Measurements from ENCODE around the gene GAMT.

The GAMT gene

DNA sequence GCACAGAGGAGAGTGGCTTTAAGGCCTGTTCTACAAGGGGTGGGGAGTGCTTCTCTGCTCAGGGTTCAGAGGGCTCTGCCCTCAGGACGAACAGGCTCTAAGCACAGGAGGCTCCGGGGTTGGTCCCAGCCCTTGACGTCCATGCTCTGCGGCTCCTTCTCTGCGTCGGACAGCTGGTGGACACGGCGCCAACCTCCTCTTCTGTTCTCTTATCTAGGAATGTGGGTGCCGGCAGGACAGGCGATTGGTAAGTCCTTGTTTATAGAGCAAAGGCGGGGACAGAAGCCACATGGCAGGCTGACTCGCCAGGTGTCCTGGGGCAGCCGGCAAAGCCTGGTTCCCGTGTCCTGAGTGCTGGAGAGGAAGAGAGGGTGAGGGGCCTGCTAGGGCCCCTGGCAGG, 28.4 kb upstream of the GAMT start:
- H3K4me1 ChIP-seq (ENCODE audit: insufficient read depth, low read length), result peaks cover under 1% of the 10 kb centered on the region
- H3K9me3 ChIP-seq (ENCODE audit: low read length), result no peaks in the 10 kb centered on the region
- H3K4me3 ChIP-seq (ENCODE audit: low read length), result no peak overlapping the region
- H2AFZ ChIP-seq (ENCODE audit: low read depth, low read length), result no peak overlapping the region
- H3K36me3 ChIP-seq (ENCODE audit: insufficient read depth, low read length), result peaks cover 83% of the 10 kb centered on the region
- no peaks in the 10 kb centered on the region for H3K27me3 ChIP-seq (ENCODE audit: insufficient read depth, low read length)

DNA sequence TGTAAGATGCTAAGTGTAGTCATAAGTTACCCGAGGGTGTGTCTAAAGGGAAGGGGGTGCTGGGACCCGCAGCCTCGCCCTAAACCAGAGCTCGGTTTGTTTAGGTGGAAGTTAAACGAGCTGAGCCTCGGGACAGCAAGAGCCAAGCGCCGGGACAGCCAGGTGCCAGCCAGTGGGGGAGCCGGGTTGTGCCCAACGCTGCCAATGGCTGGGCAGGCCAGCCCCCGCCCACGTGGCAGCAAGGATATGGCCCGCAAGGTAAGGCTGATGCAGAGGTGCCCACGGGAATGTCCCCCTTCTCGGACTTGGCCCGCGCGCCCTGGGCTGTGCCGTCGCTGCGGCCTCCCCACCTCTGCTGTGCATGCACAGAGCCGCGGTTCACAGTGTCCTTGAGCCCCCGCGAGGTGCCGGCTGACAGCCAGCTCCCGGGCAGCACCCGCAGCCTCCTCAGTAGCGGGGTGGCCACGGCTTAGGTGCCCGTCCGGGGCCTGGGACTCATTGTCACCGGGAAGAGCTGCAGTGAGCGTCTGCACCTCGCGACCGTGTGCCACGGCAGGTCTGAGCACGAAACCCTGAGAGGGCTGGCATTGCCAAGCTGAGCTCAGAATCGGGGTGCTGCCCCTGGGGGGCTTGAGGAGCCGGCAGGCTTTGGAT, 27.5 kb upstream of the GAMT start:
- Histone ChIP-seq H3K4me1 (ENCODE audit: insufficient read depth, low read length) (peaks cover 8% of the 10 kb centered on the region), H3K9me3 (ENCODE audit: low read length) (no peaks in the 10 kb centered on the region), H3K27me3 (ENCODE audit: insufficient read depth, low read length) (no peaks in the 10 kb centered on the region), H3K36me3 (ENCODE audit: insufficient read depth, low read length) (peaks cover 76% of the 10 kb centered on the region), H3K4me3 (ENCODE audit: low read length) (no peak overlapping the region), H2AFZ (ENCODE audit: low read depth, low read length) (no peak overlapping the region)

DNA sequence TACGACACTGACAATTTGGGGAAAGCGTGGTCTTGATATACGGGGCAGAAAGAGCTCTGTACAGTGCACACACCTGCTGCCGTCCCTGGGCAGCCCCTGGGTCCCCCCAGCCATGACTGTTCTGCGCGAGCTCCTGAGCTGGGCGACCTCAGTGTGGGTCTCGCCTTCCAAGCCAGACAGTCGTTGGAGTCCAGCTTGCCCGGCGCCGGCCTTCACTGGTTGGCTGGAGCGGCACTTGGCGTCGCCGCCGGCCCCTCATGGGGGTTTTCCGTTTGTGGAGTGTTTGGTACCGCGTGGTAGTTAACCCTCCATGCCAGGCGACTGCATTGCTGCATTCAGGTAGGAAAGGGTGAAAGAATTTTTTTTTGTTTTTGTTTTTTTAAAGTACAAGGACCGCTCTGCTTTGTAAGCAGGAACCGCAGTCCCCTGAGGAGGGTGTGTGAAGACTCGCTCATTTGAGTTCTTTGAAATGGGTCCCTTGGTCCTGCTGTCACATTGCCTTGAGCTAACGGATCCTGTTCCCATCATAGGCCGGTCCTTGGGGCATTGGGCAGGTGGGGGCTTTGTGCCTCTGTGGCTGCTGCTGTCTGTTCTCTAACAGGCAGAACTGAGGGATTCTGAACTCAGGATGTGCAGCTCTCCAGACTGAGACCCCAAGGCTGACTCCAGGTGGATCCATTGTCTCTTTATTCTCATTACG, 26.0 kb upstream of the GAMT start:
- H3K27me3 ChIP-seq (ENCODE audit: insufficient read depth, low read length), result no peaks in the 10 kb centered on the region
- H3K9me3 ChIP-seq (ENCODE audit: low read length), result no peaks in the 10 kb centered on the region
- no peak overlapping the region for H2AFZ ChIP-seq (ENCODE audit: low read depth, low read length)
- H3K36me3 ChIP-seq (ENCODE audit: insufficient read depth, low read length), result peaks cover 76% of the 10 kb centered on the region
- H3K4me3 ChIP-seq (ENCODE audit: low read length), result no peak overlapping the region
- H3K4me1 ChIP-seq (ENCODE audit: insufficient read depth, low read length), result peaks cover 15% of the 10 kb centered on the region

DNA sequence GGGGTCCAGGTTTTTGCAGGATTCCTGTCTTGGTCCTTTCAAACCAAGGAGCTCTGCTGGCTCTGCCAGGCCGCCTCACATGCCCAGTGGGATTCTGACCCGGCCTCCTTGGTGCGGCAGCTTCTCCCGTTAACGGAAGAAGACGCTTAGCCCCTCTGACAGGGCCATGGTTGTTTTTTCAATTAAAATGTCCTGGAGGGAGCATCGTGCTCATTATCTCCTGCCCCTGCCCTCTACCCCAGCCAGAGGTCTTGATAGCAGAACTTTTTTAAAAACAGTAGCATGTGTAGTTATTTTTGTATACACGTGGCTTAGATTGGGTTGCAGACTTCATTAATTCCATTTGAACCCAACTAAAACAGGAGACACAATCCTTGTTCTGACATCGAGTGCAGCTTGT, 25.4 kb upstream of the GAMT start:
- H3K36me3 ChIP-seq (ENCODE audit: insufficient read depth, low read length), result peaks cover 76% of the 10 kb centered on the region

DNA sequence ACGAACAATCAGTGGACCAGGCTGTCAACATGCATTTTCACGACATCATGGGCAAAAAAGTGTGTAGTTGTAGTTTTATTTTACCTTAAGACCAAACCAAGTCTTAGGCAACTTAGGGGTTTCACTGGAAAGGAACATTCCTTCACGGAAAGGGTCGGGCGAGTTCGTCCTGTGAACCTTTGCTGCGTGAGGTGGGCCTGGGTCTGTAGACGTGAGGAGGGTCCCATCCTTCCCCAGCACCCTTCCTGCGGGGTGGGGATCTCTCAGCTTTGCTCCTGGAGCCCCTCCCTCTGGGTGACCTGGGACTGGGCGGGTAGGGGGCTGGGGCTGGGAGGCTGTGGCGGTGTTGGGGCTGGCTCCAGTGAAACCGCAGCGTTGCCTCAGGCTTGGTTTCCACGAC, 24.6 kb upstream of the GAMT start:
- no peak overlapping the region for H2AFZ ChIP-seq (ENCODE audit: low read depth, low read length)
- peaks cover 15% of the 10 kb centered on the region for H3K4me1 ChIP-seq (ENCODE audit: insufficient read depth, low read length)
- peaks cover 82% of the 10 kb centered on the region for H3K36me3 ChIP-seq (ENCODE audit: insufficient read depth, low read length)
- no peaks in the 10 kb centered on the region for H3K27me3 ChIP-seq (ENCODE audit: insufficient read depth, low read length)
- no peaks in the 10 kb centered on the region for H3K9me3 ChIP-seq (ENCODE audit: low read length)
- H3K4me3 ChIP-seq (ENCODE audit: low read length), result no peak overlapping the region

More for the DNA sequence above, 25.4 kb upstream of the GAMT start:
- no peaks in the 10 kb centered on the region for H3K9me3 ChIP-seq (ENCODE audit: low read length)
- H2AFZ ChIP-seq (ENCODE audit: low read depth, low read length), result no peak overlapping the region
- H3K4me1 ChIP-seq (ENCODE audit: insufficient read depth, low read length), result peaks cover 15% of the 10 kb centered on the region
- no peaks in the 10 kb centered on the region for H3K27me3 ChIP-seq (ENCODE audit: insufficient read depth, low read length)
- no peak overlapping the region for H3K4me3 ChIP-seq (ENCODE audit: low read length)

DNA sequence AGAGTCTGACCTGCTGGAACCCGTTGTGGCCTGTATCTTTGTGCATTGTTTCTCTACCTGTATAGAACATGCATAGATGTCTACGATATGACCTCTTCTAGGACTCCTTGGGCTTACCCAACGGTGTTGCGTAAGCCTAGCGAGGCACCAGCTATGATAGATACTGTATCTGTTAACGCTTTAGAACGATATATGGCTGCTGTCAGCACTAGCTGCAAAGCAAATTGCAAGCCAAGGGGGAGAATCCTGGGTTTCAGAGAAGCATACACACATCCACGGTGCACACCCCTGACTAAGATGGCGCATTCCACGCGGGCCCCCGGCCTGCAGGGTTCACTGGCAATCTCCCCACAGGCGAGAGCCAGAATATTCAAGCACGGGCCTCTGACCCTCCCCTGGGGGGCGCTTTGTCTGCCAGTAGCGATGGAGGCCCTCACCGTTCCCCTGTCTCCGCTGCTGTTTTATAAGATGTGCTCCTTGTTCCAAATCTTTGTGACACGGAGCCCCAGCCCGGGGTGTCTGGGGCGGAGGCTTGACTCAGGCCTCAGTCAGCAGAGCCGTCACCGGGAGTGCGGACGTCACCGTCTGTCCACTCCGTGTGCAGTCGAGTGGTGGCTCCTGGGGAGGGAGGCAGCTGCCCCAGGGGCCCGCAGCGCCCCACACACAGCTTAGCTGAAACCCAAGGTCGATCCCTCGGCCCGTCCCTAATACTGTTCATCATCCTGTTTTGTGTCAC, 23.9 kb upstream of the GAMT start:
- Histone ChIP-seq H3K4me1 (ENCODE audit: insufficient read depth, low read length) (peaks cover 15% of the 10 kb centered on the region), H3K9me3 (ENCODE audit: low read length) (no peaks in the 10 kb centered on the region), H3K36me3 (ENCODE audit: insufficient read depth, low read length) (peaks cover 85% of the 10 kb centered on the region), H3K4me3 (ENCODE audit: low read length) (no peak overlapping the region), H2AFZ (ENCODE audit: low read depth, low read length) (no peak overlapping the region), H3K27me3 (ENCODE audit: insufficient read depth, low read length) (no peaks in the 10 kb centered on the region)

DNA sequence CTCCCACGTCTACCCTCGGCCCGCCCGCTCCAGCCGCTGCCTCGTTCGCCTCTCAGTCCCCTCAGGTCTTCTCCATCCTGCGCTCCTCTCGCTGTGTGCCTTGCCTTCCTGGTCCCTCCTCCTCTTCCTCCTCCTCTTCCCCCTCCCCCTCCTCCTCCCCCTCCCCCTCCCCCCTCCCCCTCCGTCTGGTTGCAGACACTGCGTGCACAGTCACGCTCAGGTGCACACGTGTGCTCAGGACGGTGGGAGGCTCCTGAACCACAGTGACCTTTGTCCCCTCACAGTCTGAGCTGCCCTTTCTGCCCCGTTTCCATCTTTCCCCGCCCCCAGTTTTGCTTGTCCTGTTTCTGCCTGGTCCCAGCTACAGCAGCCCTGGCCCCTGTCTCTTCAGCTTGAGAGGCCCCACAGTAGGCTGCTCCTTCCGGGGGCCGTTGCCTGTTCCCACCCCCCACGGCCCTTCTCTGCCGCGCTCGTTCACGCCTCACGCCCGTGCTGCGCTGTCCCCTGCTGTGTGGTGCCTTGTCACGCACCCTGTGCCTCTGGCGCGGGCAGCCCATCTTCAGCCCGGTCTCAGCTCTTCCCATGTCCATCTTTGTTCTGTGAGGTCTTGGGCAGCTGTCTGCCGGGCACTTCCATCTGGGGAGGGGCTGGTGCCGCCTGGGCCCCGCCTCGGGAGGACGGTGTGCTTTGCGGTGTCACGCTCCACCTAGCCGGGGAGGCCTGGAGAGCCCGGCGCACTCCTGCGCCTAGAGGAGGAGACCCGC, 23.0 kb upstream of the GAMT start:
- H2AFZ ChIP-seq (ENCODE audit: low read depth, low read length), result no peak overlapping the region
- H3K9me3 ChIP-seq (ENCODE audit: low read length), result no peaks in the 10 kb centered on the region
- H3K4me1 ChIP-seq (ENCODE audit: insufficient read depth, low read length), result peaks cover 15% of the 10 kb centered on the region
- H3K27me3 ChIP-seq (ENCODE audit: insufficient read depth, low read length), result no peaks in the 10 kb centered on the region
- peaks cover 84% of the 10 kb centered on the region for H3K36me3 ChIP-seq (ENCODE audit: insufficient read depth, low read length)
- no peak overlapping the region for H3K4me3 ChIP-seq (ENCODE audit: low read length)

DNA sequence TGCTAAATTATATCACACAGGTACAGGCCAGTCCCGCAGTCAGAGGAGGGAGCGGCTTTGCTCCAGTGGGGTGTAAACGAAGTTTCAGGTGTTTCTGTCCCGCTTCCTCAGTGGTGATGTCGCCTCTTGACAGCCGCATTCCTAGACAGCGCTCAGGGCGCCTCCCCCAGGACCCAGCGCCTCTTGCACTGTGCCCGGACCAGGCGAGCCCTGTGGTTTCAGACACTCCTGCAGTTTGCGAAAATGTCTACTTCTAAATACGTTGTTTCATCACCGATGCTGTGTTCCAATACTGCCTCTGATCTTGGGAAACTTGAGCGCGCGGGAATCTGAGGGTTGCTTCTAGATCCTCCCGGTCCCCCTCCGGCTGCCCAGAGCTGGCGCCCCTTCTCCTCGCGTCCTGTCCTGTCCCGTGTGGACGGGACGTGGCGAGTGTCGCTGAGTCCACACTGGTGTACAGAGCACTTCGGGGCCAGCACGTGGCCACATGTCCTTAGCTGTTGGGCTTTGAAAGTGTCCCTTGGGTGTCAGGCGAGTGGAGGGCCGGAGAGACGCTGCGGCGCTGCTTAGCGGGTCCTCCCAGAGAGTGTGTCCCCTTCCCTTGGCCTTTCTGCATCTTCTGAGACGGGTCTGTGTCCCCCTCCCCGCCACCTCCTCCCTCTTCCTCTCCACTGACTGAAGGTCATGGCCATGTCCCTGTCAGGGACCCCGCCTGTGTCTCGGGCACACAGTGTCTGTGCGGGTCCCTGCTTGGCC, 22.3 kb upstream of the GAMT start:
- Histone ChIP-seq H2AFZ (ENCODE audit: low read depth, low read length) (no peak overlapping the region), H3K36me3 (ENCODE audit: insufficient read depth, low read length) (peaks cover 84% of the 10 kb centered on the region)

DNA sequence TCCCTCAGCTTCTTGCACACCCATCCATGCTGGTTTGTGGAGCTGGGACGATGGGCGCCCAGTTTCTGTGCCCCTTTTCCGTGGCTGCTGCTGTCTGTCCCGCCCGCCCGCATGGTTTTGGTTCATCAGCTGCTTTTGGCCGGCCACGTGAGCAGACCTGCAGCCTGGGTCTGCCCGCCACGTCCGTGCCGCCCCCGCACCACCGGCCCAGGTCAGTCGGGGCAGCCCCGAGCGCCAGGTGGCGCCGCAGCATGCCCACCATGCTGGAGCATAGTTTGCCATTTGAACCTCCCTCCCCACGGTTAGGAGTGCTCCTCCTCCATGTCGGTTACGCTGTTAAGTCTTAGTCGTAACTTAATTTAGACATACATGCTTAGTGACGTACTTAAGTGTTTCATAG, 21.6 kb upstream of the GAMT start:
- Histone ChIP-seq H3K36me3 (ENCODE audit: insufficient read depth, low read length) (peaks cover 82% of the 10 kb centered on the region), H2AFZ (ENCODE audit: low read depth, low read length) (no peak overlapping the region)

More for the DNA sequence above, 22.3 kb upstream of the GAMT start:
- H3K4me3 ChIP-seq (ENCODE audit: low read length), result no peak overlapping the region
- no peaks in the 10 kb centered on the region for H3K9me3 ChIP-seq (ENCODE audit: low read length)
- H3K27me3 ChIP-seq (ENCODE audit: insufficient read depth, low read length), result no peaks in the 10 kb centered on the region
- H3K4me1 ChIP-seq (ENCODE audit: insufficient read depth, low read length), result peaks cover 15% of the 10 kb centered on the region

DNA sequence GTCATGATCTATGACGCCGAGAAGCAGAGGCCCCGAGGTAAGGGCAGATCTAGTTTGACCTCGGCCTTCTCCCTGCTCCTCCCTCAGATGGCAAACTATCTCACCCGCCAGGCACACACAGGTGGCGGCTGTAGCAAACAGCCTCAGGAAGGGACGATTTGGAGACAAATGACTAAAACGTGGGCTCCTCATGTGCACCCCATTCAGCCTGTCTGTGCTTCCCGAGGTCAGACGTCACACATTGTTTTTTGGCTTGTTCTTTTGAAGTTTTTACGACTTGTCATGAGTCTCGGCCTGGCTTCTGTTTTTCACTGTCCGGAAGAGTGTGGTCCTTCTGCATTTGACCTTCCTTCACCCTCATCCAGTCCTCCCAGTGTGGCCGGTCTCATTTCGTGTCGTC, 21.0 kb upstream of the GAMT start:
- Histone ChIP-seq H3K4me1 (ENCODE audit: insufficient read depth, low read length) (peaks cover 15% of the 10 kb centered on the region), H3K27me3 (ENCODE audit: insufficient read depth, low read length) (no peaks in the 10 kb centered on the region), H3K36me3 (ENCODE audit: insufficient read depth, low read length) (peaks cover 77% of the 10 kb centered on the region), H3K4me3 (ENCODE audit: low read length) (no peak overlapping the region), H2AFZ (ENCODE audit: low read depth, low read length) (no peak overlapping the region), H3K9me3 (ENCODE audit: low read length) (no peaks in the 10 kb centered on the region)

More for the DNA sequence above, 21.6 kb upstream of the GAMT start:
- no peak overlapping the region for H3K4me3 ChIP-seq (ENCODE audit: low read length)
- no peaks in the 10 kb centered on the region for H3K9me3 ChIP-seq (ENCODE audit: low read length)
- H3K27me3 ChIP-seq (ENCODE audit: insufficient read depth, low read length), result no peaks in the 10 kb centered on the region
- peaks cover 15% of the 10 kb centered on the region for H3K4me1 ChIP-seq (ENCODE audit: insufficient read depth, low read length)

DNA sequence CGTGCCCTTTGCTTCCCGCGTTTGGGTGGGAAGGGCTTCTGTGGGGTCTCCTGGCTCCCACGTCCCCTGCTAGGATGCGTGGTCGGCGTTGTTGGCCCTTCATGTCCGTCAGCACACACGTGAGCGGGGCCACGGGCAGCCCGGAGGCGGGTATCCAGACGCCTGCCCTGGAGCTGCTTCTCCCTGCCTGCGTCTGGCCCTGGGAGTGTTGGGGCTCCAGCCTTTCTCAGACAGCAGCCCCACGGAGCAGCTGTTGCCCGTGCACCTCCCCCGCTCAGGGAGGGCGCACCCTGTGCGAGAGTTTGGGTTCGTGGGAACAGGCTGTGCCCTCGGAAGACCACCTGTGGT, 20.6 kb upstream of the GAMT start:
- H2AFZ ChIP-seq (ENCODE audit: low read depth, low read length), result no peak overlapping the region
- no peaks in the 10 kb centered on the region for H3K9me3 ChIP-seq (ENCODE audit: low read length)
- H3K4me3 ChIP-seq (ENCODE audit: low read length), result no peak overlapping the region
- H3K27me3 ChIP-seq (ENCODE audit: insufficient read depth, low read length), result no peaks in the 10 kb centered on the region
- peaks cover 78% of the 10 kb centered on the region for H3K36me3 ChIP-seq (ENCODE audit: insufficient read depth, low read length)
- peaks cover 19% of the 10 kb centered on the region for H3K4me1 ChIP-seq (ENCODE audit: insufficient read depth, low read length)

DNA sequence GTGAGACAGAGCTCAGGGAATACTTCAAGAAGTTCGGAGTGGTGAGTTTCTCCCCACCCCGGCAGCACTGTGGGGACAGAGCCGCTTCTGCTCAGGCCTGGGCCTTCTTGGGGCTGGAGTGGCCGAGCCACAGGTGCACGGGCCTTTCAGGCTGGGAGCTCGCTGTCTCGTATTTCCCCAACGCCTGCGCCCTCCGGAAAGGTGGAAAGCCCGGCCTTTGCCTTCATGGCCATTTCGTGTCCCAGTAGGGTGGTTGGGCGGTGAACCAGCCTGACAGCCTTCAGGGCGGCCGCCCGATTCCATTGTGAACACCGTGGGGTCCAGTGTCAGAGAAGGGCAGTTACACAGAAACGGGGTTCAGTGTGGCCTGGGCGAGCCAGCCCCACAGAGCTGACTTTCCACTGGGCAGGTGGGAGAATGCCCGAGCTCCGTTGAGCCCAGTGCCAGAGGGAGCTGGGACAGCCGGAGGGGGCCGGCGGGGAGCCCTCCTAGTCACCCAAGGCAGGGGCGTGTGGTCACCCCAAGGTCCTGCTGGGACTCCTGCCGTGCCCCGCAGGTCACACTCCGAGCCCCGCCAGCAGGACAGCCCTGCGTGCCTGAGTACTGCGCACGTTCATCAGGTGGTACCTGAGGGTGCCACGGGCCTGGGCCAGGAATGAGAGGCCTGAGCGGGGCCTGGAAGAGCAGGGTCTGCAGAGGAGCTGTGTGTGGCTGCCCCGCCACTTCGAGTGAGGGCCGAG, 20.0 kb upstream of the GAMT start:
- Histone ChIP-seq H3K36me3 (ENCODE audit: insufficient read depth, low read length) (peaks cover 77% of the 10 kb centered on the region), H3K9me3 (ENCODE audit: low read length) (no peaks in the 10 kb centered on the region), H3K4me3 (ENCODE audit: low read length) (no peak overlapping the region), H3K4me1 (ENCODE audit: insufficient read depth, low read length) (peaks cover 23% of the 10 kb centered on the region), H2AFZ (ENCODE audit: low read depth, low read length) (no peak overlapping the region), H3K27me3 (ENCODE audit: insufficient read depth, low read length) (no peaks in the 10 kb centered on the region)
